Measurements from ENCODE around the gene PABPN1L.
A peak's percentile ranks its signal among the peaks of the same experiment; 100 is the strongest.

PABPN1L gene

GRCh38 chr16:88866151-88866920 is at the start of gene PABPN1L:
Gene PABPN1L (minus strand): TSS chr16:88866660. CDS start chr16:88866606, 54 bp downstream.
- no peak for DNase-seq (ENCODE audit: low spot score)

GRCh38 chr16:88915639-88916327 is 49.3 kb upstream of the PABPN1L start:
- no peak for DNase-seq (ENCODE audit: low spot score)

DNA sequence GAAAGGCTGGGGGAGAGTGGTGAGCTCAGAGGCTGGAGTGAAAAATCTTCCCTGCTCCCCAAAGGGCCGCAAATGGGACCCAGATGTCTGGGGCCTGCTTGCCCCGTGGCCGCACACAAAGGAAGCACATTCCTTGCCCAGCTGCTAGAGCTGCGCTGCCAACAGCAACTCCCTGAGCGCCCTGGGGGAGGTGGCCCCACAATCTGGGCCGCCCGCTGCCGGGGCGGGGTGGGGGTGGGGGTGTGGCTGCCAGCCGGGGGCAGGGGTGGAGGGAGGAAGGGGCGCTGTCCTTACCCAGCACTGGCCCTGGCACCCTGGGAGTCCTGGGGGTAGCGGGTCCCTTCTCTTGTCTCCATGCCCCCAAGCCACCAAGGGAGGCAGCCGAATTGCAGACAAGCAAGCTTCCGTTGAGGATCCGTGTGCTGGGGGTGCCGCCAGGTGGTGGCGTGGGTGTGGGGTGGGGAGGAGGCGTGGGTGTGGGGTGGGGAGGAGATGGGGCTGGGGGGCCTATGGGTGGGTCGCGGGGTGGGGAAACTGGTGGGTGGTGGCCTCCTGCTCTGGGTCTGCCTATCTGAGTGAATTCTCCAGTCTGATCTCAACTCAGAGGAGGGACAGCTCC is 48.4 kb upstream of the PABPN1L start:
- DNase-seq (ENCODE audit: low spot score): no peak

DNA sequence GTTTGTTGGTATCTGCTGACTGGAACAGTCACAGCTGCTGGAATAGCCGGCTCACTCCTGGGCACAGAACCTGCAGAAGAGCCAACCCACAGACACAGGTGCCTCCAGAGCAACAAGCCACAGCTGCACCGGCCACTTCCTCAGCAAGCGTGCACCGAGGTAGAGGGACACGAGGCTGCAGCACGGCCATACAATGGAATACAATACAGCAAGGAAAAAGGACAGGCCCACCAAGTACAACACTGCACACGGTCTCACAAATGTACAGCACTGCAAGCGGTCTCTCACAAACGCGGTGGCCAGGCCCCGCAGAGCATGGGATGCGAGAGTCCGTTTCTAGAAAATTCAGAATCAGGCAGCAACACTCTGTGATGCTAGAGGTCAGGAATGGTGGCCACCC is 47.4 kb upstream of the PABPN1L start:
- DNase-seq (ENCODE audit: low spot score): no peak

GRCh38 chr16:88913001-88913612 is 46.6 kb upstream of the PABPN1L start:
- no peak for DNase-seq (ENCODE audit: low spot score)

DNA sequence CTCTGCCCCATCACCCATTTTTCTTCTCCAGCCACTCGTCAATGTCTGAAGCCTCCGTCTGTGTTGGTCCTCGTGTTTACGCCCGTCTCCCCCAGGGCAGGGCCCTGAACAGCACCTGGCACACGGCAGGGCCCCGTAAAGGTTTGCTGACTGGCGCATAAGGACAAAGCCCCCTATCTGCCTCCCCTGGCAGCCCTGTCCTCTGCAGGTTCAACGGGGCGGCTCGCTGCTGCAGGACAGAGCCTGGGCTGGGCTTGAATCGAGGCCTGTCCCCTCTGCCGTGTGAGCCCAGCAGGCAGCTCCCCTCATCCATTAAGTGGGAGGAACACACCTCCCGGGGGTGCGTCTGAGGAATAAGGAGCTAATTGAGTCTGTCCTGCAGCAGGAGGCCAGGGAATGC is 46.1 kb upstream of the PABPN1L start:
- no peak for DNase-seq (ENCODE audit: low spot score)

GRCh38 chr16:88911946-88912310 is 45.5 kb upstream of the PABPN1L start:
- DNase-seq (ENCODE audit: low spot score): no peak

DNA sequence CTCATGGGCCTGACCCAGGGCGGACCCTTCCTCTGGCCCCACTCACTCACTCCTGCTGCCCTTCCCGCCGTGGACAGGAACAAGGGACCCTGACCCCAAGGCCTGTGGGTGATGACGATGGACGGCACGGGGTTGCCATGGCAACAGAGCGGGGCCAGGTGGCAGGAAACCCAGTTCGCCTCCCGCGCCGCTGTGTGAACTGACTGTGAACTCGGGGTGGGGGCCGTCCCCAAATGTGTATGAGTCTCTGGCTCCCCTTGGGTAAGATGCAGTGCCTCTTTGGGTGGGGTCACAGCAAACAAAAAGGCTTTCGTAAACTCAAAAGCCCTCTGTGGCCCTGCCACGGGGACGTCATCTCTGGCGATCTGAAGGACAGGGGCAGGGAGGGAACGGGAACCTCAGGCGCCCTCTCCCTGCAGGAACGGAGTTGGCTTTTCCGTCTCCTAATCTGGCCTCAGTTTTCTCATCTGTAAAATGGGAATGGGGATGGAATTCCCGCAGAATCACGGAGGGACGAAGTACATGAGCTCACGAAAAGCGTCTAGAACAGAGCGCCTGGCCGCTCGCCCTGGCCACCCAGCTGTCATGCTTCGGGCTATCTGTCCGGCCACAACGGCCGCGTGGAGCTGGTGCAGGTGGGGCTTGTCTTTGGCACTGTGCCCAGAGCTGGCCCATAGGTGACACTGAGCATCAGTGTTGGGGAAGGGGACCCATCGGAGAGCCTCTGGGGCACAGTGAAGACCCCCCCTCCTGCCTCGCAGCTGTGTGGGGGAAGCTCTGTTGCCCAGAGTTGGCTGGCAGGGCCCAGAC is 44.9 kb upstream of the PABPN1L start:
- no peak for DNase-seq (ENCODE audit: low spot score)

DNA sequence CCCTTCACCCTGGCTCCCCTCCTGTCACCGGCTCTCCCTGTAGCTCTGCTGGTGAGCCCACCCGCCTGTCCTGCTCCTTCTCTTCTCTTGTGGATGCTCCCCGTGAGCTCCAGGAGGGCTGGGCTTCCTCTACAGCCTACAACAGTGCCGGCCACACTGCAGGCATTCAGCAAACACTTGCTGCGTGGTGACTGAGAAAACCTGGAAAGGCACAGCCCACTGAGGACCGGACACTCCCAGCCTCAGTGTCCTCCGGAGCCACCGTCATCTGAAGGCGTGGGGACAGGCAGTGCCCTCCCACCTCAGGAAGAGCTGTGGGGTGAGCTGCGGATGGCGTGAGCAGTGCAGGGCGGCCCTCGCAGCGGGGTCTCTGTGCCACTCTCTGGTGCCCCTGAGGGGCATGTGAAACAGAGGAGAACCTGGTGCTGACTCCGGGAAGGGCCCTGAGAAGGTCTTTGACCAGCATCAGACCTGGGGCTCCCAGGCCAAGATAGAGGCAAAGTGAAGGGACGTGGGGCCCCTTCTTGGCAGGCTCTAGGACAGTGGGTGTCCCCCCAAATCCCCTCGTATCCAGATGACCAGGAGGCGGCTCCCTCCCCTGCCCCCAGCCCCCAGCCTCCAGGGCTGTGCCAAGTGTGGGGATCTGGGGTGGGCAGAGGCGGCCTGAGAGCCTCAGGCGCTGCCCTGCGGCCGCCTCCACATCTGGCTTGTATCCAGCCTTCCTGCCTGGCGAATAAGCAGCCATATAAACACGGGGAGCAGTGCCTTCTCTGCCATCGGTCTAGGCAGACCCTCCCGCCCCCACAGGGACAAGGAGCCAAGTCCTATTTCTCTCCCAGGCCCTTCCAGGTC is 44.0 kb upstream of the PABPN1L start:
- no peak for DNase-seq (ENCODE audit: low spot score)

GRCh38 chr16:88909431-88910210 is 43.2 kb upstream of the PABPN1L start:
- no peak for DNase-seq (ENCODE audit: low spot score)

GRCh38 chr16:88908307-88908706 is 41.8 kb upstream of the PABPN1L start:
- no peak for DNase-seq (ENCODE audit: low spot score)

GRCh38 chr16:88907768-88908167 is 41.3 kb upstream of the PABPN1L start:
- DNase-seq (ENCODE audit: low spot score): no peak

DNA sequence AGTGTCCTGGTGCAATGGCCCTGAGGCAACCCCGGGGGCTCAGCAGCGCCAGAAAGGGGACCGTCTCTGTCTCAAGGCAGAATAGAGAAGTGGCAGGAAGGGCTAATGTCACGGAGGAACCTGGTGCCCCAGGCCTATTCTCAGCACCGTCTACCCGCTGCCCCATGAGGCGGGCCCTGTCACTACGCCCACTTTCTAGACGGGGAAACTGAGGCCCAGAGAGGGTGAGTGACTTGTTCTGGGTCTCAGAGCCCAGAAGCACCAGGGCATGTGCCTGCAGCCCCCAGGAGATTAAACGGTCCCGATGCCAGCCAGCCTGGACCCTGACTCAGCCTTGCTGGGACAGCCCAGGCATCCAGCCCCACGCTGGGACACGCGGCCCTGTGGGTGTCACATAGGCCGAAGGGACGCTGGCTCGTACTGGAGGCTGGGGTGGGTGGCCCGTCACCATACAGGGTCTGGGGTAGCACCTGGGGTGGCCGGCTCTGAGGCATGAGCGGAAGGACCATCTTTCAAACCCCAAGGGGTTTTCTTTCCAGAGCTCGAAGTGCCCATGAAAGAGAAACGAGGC is 40.2 kb upstream of the PABPN1L start:
- no peak for DNase-seq (ENCODE audit: low spot score)

GRCh38 chr16:88906020-88906419 is 39.6 kb upstream of the PABPN1L start:
- no peak for DNase-seq (ENCODE audit: low spot score)

DNA sequence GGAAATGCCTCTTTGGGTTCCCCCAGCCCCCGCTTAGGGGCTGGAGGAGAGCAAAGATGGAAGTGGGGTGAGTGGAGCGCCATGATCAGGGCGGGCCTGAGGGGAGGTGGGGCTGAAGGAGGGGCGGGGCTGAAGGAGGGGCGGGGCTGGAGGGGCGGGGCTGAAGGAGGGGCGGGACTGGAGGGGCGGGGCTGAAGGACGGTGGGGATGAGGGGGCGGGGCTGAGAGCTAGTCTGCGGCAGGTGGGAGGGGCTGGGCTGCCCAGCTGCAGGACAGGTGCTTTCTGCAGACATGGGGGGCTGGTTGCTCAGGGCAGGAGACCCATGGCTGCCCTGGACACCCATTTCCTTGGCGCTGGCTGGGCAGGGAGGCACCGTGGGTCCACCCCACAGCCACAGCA is 39.1 kb upstream of the PABPN1L start:
- DNase-seq (ENCODE audit: low spot score): peak; percentile 79

- no peak for DNase-seq (ENCODE audit: low spot score)
These were observed 38.4 kb upstream of the PABPN1L start for GRCh38 chr16:88904676-88905365.

GRCh38 chr16:88903267-88903666 is 36.8 kb upstream of the PABPN1L start:
- no peak for DNase-seq (ENCODE audit: low spot score)

DNA sequence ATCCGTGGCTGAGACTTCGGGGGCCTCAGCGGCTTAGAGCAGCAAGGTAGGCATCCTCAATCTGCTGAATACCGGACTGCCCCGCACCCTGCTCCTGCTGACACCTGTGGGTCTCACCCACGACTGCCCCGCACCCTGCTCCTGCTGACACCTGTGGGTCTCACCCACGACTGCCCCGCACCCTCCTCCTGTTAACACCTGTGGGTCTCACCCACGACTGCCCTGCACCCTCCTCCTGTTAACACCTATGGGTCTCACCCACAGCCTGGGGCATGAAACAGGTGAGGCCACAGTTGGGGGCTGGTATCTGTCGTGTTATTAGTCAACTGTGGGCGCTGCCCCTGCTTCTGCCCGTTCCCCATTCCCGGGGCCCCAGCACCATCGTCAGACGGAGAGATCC is 36.3 kb upstream of the PABPN1L start:
- no peak for DNase-seq (ENCODE audit: low spot score)

GRCh38 chr16:88901718-88902337 is 35.4 kb upstream of the PABPN1L start:
- DNase-seq (ENCODE audit: low spot score): no peak
